ENCODE data around the gene PPP6R2. TPM values are rescaled to one million over a fixed set of nuclear protein-coding genes. Genes with fewer than 3 reads are reported as not detected.

PPP6R2 gene
- total RNA-seq, 1 experiment from 2014 or later, result 42.6 TPM

DNA sequence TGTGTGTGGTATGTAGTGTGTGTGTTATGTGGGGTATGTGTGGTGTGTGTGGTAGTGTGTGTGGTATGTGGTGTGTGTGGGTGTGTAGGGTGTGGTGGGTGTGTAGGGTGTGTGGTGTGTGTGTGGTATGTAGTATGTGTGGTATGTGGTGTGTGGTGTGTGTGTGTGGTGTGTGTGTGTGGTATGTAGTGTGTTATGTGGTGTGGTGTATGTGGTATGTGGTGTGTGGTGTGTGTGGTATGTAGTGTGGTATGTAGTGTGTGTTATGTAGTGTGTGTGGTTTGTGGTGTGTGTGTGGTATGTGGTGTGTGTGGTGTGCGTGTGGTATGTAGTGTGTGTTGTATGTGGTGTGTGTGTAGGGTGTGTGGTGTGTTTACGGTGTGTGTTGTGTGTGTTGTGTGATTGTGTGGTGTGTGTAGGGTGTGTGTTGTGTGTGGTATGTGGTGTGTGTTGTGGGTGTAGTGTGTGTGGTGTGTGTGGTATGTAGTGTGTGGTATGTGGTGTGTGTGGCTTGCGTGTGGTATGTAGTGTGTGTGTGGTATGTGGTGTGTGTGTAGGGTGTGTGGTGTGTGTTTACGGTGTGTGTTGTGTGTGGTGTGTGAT lies 4.2 kb upstream of the PPP6R2 start:
- Histone ChIP-seq H3K4me2 (ENCODE audit: insufficient read depth, insufficient read length, low read length) (no peak overlapping the region), H2AFZ (ENCODE audit: low read length) (no peak overlapping the region), H3K4ac (ENCODE audit: low read depth, low read length) (no peak overlapping the region), H3K56ac (ENCODE audit: insufficient read length, low read depth, low read length) (no peak overlapping the region), H2BK20ac (ENCODE audit: low read depth, low read length, poor library complexity, severe bottlenecking) (no peak overlapping the region), H2BK5ac (ENCODE audit: insufficient read length, low read length) (no peak overlapping the region), H2AK5ac (ENCODE audit: insufficient read length, low read length) (no peak overlapping the region), H2BK15ac (ENCODE audit: low read depth, low read length) (no peak overlapping the region), H3K27ac (ENCODE audit: insufficient read length, low read depth, low read length) (no peak overlapping the region), H2BK12ac (ENCODE audit: insufficient read length, low read depth, low read length) (no peak overlapping the region), H3K4me1 (ENCODE audit: insufficient read depth, low read length) (no peaks in the 10 kb centered on the region), H3K79me1 (ENCODE audit: insufficient read depth, low read depth, low read length, poor library complexity, severe bottlenecking) (no peaks in the 10 kb centered on the region), H2BK120ac (ENCODE audit: low read depth, low read length, poor library complexity, severe bottlenecking) (no peak overlapping the region), H3K23ac (ENCODE audit: insufficient read length, low read depth, low read length) (no peak overlapping the region), H3T11ph (ENCODE audit: low read length) (no peak overlapping the region), H4K20me1 (ENCODE audit: control insufficient read depth, insufficient read depth, insufficient read length) (no peaks in the 10 kb centered on the region), H4K8ac (replicated peaks; ENCODE audit: insufficient read length, low read depth, low read length) (no peak overlapping the region), H3K18ac (ENCODE audit: insufficient read length, low read depth, low read length) (no peak overlapping the region), H3K79me2 (ENCODE audit: insufficient read depth, low read length) (no peaks in the 10 kb centered on the region), H4K5ac (ENCODE audit: insufficient read length, low read depth, low read length) (peak overlapping the region; percentile 0), H4K91ac (ENCODE audit: insufficient read length, low read depth, low read length) (no peak overlapping the region), H3K23me2 (ENCODE audit: insufficient read length, low read depth, low read length, poor library complexity, severe bottlenecking) (peaks cover 9% of the 10 kb centered on the region), H3K9ac (ENCODE audit: extremely low read depth, insufficient read length, low read length) (no peak overlapping the region), H3K9me3 (ENCODE audit: control insufficient read depth, low read depth, low read length) (no peaks in the 10 kb centered on the region), H3K14ac (ENCODE audit: insufficient read depth, low read length) (no peak overlapping the region), H3K27me3 (ENCODE audit: insufficient read depth, low read length) (no peaks in the 10 kb centered on the region)
- no peak for DNase-seq
- no peaks in the 10 kb centered on the region for H3K9me3 Mint-ChIP-seq
- no peaks in the 10 kb centered on the region for H3K4me1 Mint-ChIP-seq
- TF ChIP-seq, protein P1, sequence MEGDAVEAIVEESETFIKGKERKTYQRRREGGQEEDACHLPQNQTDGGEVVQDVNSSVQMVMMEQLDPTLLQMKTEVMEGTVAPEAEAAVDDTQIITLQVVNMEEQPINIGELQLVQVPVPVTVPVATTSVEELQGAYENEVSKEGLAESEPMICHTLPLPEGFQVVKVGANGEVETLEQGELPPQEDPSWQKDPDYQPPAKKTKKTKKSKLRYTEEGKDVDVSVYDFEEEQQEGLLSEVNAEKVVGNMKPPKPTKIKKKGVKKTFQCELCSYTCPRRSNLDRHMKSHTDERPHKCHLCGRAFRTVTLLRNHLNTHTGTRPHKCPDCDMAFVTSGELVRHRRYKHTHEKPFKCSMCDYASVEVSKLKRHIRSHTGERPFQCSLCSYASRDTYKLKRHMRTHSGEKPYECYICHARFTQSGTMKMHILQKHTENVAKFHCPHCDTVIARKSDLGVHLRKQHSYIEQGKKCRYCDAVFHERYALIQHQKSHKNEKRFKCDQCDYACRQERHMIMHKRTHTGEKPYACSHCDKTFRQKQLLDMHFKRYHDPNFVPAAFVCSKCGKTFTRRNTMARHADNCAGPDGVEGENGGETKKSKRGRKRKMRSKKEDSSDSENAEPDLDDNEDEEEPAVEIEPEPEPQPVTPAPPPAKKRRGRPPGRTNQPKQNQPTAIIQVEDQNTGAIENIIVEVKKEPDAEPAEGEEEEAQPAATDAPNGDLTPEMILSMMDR (conservative IDR thresholded peaks at IDR 0.05), result no peak
- 100% methylated on average over 4 of the region's 4 CpGs for WGBS (ENCODE audit: extremely low coverage, insufficient read length, low lambda C conversion rate)
- H3K27me3 Mint-ChIP-seq (ENCODE audit: low read depth), result no peaks in the 10 kb centered on the region; the same call in none of the 2 replicates
- H3K27ac Mint-ChIP-seq, result no peak overlapping the region
- H3K4me3 Mint-ChIP-seq, result no peak overlapping the region
- no peaks in the 10 kb centered on the region for H3K36me3 Mint-ChIP-seq (ENCODE audit: insufficient read depth in 1 of 3, low read depth in 3 of 3)

Measured in H9 (cell line).